WTC11 (cell line): ENCODE measurements around the gene FDPS. TPM values are rescaled to one million over a fixed set of nuclear protein-coding genes. Genes with fewer than 3 reads are reported as not detected.

Experiments
- ATAC-seq: fragments of 200-7000 bp; cut with Tn5 transposase; 2 replicates; pipeline ENCODE4 v1.10.0; 2021; ENCODE audit warnings: mild to moderate bottlenecking, moderate library complexity
- CTCF ChIA-PET: fragments of 300-600 bp; sonication (Branson Sonifier 250); formaldehyde crosslinking; loops from one replicate; lab custom pipeline; 2021; ENCODE audit warnings: antibody characterized with exemption; lab: Charles Lee
- POLR2A ChIA-PET: fragments of 350-600 bp; sonication (Branson Sonifier 250); formaldehyde crosslinking; loops from one replicate; lab custom pipeline; 2021; ENCODE audit warnings: antibody characterized with exemption; lab: Charles Lee
- DNase-seq: peaks from one replicate; pipeline ENCODE4 v3.0.0; 2021; ENCODE audit warnings: low spot score
- H3K27ac Mint-ChIP-seq: 2 replicates; pipeline ENCODE4 v1.8.0; 2021; ENCODE audit warnings: mixed read lengths
- H3K27me3 Mint-ChIP-seq: 2 replicates; pipeline ENCODE4 v1.8.0; 2021; ENCODE audit warnings: low read depth, mild to moderate bottlenecking, moderate library complexity, mixed read lengths
- H3K36me3 Mint-ChIP-seq: 2 replicates; pipeline ENCODE4 v1.8.0; 2021; ENCODE audit warnings: mixed read lengths
- H3K4me1 Mint-ChIP-seq: 2 replicates; pipeline ENCODE4 v1.8.0; 2022; ENCODE audit warnings: mixed read lengths
- H3K4me3 Mint-ChIP-seq: 2 replicates; pipeline ENCODE4 v1.8.0; 2021; ENCODE audit warnings: mild to moderate bottlenecking, moderate library complexity, mixed read lengths
- H3K9me3 Mint-ChIP-seq: 2 replicates; pipeline ENCODE4 v1.8.0; 2021; ENCODE audit warnings: mixed read lengths
- ATF1 ChIP-seq: sonication (generic); formaldehyde crosslinking; IDR thresholded peaks from 2 replicates; pipeline ENCODE4 v1.8.1; 2023; ENCODE audit warnings: mild to moderate bottlenecking, moderate library complexity, missing genetic modification reagents
- CREB1 ChIP-seq: sonication (generic); formaldehyde crosslinking; IDR thresholded peaks from 2 replicates; pipeline ENCODE4 v1.8.0; 2023; ENCODE audit warnings: mild to moderate bottlenecking, missing genetic modification reagents
- ELF4 ChIP-seq: sonication (generic); formaldehyde crosslinking; IDR thresholded peaks from 2 replicates; pipeline ENCODE4 v1.8.1; 2022; ENCODE audit warnings: low read depth, mild to moderate bottlenecking, moderate library complexity, missing genetic modification reagents
- ETV6 ChIP-seq: sonication (generic); formaldehyde crosslinking; IDR thresholded peaks from 2 replicates; pipeline ENCODE4 v1.8.1; 2022; ENCODE audit warnings: mild to moderate bottlenecking, missing genetic modification reagents
- FOXK1 ChIP-seq: sonication (generic); formaldehyde crosslinking; IDR thresholded peaks from 2 replicates; pipeline ENCODE4 v1.8.0; 2022; ENCODE audit warnings: mild to moderate bottlenecking, moderate library complexity, missing genetic modification reagents
- GRHL2 ChIP-seq: fragments of 250-450 bp; sonication (Bioruptor Pico); IDR thresholded peaks from 2 replicates; pipeline ENCODE4 v1.8.0; 2022; ENCODE audit warnings: mild to moderate bottlenecking, moderate library complexity; ENCODE audit not compliant: insufficient replicate concordance, severe bottlenecking
- GTF2I ChIP-seq: fragments of 250-450 bp; sonication (Bioruptor Pico); conservative IDR thresholded peaks from 2 replicates; pipeline ENCODE4 v1.4.0; 2021; ENCODE audit warnings: mild to moderate bottlenecking
- JUN ChIP-seq: sonication (generic); formaldehyde crosslinking; IDR thresholded peaks from 2 replicates; pipeline ENCODE4 v1.8.0; 2023; ENCODE audit warnings: mild to moderate bottlenecking, missing genetic modification reagents
- MXD4 ChIP-seq: fragments of 250-450 bp; sonication (Bioruptor Pico); IDR thresholded peaks from 2 replicates; pipeline ENCODE4 v1.8.0; 2021; ENCODE audit warnings: mild to moderate bottlenecking, moderate library complexity, borderline replicate concordance
- NFATC4 ChIP-seq: fragments of 250-450 bp; sonication (Bioruptor Pico); IDR thresholded peaks from 2 replicates; pipeline ENCODE4 v1.9.0; 2021; ENCODE audit warnings: mild to moderate bottlenecking
- NR2C2 ChIP-seq: sonication (generic); formaldehyde crosslinking; IDR thresholded peaks from 2 replicates; pipeline ENCODE4 v1.8.0; 2022; ENCODE audit warnings: mild to moderate bottlenecking, missing genetic modification reagents
- OVOL2 ChIP-seq: fragments of 250-450 bp; sonication (Bioruptor Pico); IDR thresholded peaks from 2 replicates; pipeline ENCODE4 v1.9.0; 2021; ENCODE audit warnings: mild to moderate bottlenecking, borderline replicate concordance
- TEAD1 ChIP-seq: sonication (generic); formaldehyde crosslinking; IDR thresholded peaks from 2 replicates; pipeline ENCODE4 v1.8.0; 2022; ENCODE audit warnings: mild to moderate bottlenecking, missing genetic modification reagents
- ZNF121 ChIP-seq: sonication (generic); formaldehyde crosslinking; IDR thresholded peaks from 2 replicates; pipeline ENCODE4 v1.8.0; 2023; ENCODE audit warnings: missing genetic modification reagents
- ZNF263 ChIP-seq: sonication (generic); formaldehyde crosslinking; IDR thresholded peaks from 2 replicates; pipeline ENCODE4 v1.8.1; 2022; ENCODE audit warnings: low read depth, mild to moderate bottlenecking, moderate library complexity, missing genetic modification reagents
- ZNF423 ChIP-seq: fragments of 250-450 bp; sonication (Bioruptor Pico); IDR thresholded peaks from 2 replicates; pipeline ENCODE4 v2.1.2; 2022; ENCODE audit warnings: mild to moderate bottlenecking, moderate library complexity
- total RNA-seq: library from RNA; stranded (reverse); gene quantifications from 3 replicates; pipeline ENCODE4 v1.2.3, GENCODE V29; 2021
- TF ChIP-seq, protein P1 (sequence below): sonication (generic); formaldehyde crosslinking; IDR thresholded peaks from 2 replicates; pipeline ENCODE4 v1.8.1; 2023; ENCODE audit warnings: mild to moderate bottlenecking, missing genetic modification reagents, moderate library complexity
- TF ChIP-seq, protein P2 (sequence below): sonication (generic); formaldehyde crosslinking; IDR thresholded peaks from 2 replicates; pipeline ENCODE4 v1.8.0; 2023; ENCODE audit warnings: missing genetic modification reagents, mild to moderate bottlenecking, borderline replicate concordance
- TF ChIP-seq, protein P3 (sequence below): sonication (generic); formaldehyde crosslinking; IDR thresholded peaks from 2 replicates; pipeline ENCODE4 v1.8.0; 2022; ENCODE audit warnings: mild to moderate bottlenecking, missing genetic modification reagents
- TF ChIP-seq, protein P4 (sequence below): sonication (generic); formaldehyde crosslinking; IDR thresholded peaks from 2 replicates; pipeline ENCODE4 v1.8.1; 2022; ENCODE audit warnings: low read depth, missing genetic modification reagents, borderline replicate concordance
- TF ChIP-seq, protein P5 (sequence below): fragments of 200-600 bp; IDR thresholded peaks from 2 replicates; pipeline ENCODE4 v1.8.0; 2022; ENCODE audit warnings: antibody characterized with exemption
- TF ChIP-seq, protein P6 (sequence below): sonication (generic); formaldehyde crosslinking; IDR thresholded peaks from 2 replicates; pipeline ENCODE4 v1.8.0; 2022; ENCODE audit warnings: mild to moderate bottlenecking, missing genetic modification reagents
- TF ChIP-seq, protein P7 (sequence below): fragments of 250-450 bp; sonication (Bioruptor Pico); conservative IDR thresholded peaks from 2 replicates; pipeline ENCODE4 v1.9.0; 2021; ENCODE audit warnings: mild to moderate bottlenecking

The FDPS gene
- total RNA-seq, 1 experiment from 2014 or later = 354 TPM

DNA sequence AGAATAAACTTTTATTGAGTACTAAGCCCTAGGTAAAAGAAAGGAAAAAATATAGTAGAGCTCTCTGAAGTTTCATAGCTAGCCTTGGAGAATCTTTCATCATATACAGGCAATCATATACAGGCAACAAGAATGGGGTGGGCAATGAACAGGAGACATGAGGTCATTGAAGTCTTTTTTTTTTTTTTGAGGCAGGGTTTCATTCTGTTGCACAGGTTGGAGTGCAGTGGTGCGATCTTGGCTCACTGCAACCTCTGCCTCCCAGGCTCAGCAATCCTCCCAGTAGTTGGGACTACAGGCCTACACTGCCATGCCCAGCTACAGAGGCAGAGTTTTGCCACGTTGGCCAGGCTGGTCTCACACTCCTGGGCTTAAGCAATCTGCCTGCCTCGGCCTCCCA lies 34.2 kb downstream of the FDPS start:
- ATAC-seq (no peak), DNase-seq (no peak)
- Mint-ChIP-seq H3K27me3 (no peaks in the 10 kb centered on the region), H3K4me3 (no peak overlapping the region), H3K27ac (no peak overlapping the region), H3K9me3 (no peaks in the 10 kb centered on the region), H3K4me1 (no peaks in the 10 kb centered on the region), H3K36me3 (peaks cover 63% of the 10 kb centered on the region)
- TF ChIP-seq, protein P1, sequence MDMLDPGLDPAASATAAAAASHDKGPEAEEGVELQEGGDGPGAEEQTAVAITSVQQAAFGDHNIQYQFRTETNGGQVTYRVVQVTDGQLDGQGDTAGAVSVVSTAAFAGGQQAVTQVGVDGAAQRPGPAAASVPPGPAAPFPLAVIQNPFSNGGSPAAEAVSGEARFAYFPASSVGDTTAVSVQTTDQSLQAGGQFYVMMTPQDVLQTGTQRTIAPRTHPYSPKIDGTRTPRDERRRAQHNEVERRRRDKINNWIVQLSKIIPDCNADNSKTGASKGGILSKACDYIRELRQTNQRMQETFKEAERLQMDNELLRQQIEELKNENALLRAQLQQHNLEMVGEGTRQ = no peak
- no peak for TF ChIP-seq NFATC4 (CRISPR knock-in tag)
- TF ChIP-seq, protein P2, sequence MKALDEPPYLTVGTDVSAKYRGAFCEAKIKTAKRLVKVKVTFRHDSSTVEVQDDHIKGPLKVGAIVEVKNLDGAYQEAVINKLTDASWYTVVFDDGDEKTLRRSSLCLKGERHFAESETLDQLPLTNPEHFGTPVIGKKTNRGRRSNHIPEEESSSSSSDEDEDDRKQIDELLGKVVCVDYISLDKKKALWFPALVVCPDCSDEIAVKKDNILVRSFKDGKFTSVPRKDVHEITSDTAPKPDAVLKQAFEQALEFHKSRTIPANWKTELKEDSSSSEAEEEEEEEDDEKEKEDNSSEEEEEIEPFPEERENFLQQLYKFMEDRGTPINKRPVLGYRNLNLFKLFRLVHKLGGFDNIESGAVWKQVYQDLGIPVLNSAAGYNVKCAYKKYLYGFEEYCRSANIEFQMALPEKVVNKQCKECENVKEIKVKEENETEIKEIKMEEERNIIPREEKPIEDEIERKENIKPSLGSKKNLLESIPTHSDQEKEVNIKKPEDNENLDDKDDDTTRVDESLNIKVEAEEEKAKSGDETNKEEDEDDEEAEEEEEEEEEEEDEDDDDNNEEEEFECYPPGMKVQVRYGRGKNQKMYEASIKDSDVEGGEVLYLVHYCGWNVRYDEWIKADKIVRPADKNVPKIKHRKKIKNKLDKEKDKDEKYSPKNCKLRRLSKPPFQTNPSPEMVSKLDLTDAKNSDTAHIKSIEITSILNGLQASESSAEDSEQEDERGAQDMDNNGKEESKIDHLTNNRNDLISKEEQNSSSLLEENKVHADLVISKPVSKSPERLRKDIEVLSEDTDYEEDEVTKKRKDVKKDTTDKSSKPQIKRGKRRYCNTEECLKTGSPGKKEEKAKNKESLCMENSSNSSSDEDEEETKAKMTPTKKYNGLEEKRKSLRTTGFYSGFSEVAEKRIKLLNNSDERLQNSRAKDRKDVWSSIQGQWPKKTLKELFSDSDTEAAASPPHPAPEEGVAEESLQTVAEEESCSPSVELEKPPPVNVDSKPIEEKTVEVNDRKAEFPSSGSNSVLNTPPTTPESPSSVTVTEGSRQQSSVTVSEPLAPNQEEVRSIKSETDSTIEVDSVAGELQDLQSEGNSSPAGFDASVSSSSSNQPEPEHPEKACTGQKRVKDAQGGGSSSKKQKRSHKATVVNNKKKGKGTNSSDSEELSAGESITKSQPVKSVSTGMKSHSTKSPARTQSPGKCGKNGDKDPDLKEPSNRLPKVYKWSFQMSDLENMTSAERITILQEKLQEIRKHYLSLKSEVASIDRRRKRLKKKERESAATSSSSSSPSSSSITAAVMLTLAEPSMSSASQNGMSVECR (CRISPR knock-in tag) = no peak
- TF ChIP-seq MXD4 = no peak
- no peak for TF ChIP-seq ELF4 (CRISPR knock-in tag)
- no peak for TF ChIP-seq TEAD1 (CRISPR knock-in tag)
- TF ChIP-seq, protein P3, sequence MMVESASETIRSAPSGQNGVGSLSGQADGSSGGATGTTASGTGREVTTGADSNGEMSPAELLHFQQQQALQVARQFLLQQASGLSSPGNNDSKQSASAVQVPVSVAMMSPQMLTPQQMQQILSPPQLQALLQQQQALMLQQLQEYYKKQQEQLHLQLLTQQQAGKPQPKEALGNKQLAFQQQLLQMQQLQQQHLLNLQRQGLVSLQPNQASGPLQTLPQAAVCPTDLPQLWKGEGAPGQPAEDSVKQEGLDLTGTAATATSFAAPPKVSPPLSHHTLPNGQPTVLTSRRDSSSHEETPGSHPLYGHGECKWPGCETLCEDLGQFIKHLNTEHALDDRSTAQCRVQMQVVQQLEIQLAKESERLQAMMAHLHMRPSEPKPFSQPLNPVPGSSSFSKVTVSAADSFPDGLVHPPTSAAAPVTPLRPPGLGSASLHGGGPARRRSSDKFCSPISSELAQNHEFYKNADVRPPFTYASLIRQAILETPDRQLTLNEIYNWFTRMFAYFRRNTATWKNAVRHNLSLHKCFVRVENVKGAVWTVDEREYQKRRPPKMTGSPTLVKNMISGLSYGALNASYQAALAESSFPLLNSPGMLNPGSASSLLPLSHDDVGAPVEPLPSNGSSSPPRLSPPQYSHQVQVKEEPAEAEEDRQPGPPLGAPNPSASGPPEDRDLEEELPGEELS (CRISPR knock-in tag) = no peak
- no peak for TF ChIP-seq ZNF121 (CRISPR knock-in tag)
- no peak for TF ChIP-seq JUN (CRISPR knock-in tag)
- no peak for TF ChIP-seq ETV6
- TF ChIP-seq, protein P4, sequence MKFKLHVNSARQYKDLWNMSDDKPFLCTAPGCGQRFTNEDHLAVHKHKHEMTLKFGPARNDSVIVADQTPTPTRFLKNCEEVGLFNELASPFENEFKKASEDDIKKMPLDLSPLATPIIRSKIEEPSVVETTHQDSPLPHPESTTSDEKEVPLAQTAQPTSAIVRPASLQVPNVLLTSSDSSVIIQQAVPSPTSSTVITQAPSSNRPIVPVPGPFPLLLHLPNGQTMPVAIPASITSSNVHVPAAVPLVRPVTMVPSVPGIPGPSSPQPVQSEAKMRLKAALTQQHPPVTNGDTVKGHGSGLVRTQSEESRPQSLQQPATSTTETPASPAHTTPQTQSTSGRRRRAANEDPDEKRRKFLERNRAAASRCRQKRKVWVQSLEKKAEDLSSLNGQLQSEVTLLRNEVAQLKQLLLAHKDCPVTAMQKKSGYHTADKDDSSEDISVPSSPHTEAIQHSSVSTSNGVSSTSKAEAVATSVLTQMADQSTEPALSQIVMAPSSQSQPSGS (CRISPR knock-in tag) = no peak
- no peak for TF ChIP-seq GRHL2 (CRISPR knock-in tag)
- CTCF ChIA-PET = interaction anchor here (0.6 to 0.7 kb wide), 2 partner anchors 10 to 107 kb away, joined by 3 to 4 read pairs; no protein-coding TSS in a partner anchor
- POLR2A ChIA-PET = no interaction called here

DNA sequence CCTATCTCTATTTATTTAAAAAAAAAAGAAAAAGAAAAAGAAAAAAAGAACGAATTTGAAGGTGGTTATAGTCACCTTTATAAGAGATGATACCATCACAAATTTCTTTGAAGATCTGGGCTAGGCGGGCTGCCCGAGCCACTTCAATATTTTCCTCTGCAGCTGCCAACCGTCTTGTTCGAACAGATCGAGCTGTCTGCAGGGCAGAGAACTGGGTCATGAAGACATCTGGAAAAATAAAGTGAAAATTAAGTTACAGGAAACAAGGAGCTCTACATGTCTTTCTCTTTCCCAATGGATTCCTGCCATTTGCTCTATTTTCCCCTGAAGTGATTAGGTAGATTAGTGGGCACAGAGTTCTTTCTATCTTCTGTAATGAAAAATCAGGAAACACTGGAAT lies 44.0 kb downstream of the FDPS start:
- ChIA-PET CTCF (no interaction called here), POLR2A (interaction anchor here (0.7 kb wide), 1 partner anchor 146 kb away, joined by 8 read pairs; no protein-coding TSS in a partner anchor)
- no peak for ATAC-seq
- no peak for DNase-seq
- Mint-ChIP-seq H3K27ac (no peak overlapping the region), H3K4me1 (no peaks in the 10 kb centered on the region), H3K36me3 (peaks cover 60% of the 10 kb centered on the region), H3K27me3 (no peaks in the 10 kb centered on the region), H3K4me3 (no peak overlapping the region), H3K9me3 (no peaks in the 10 kb centered on the region)
- TF ChIP-seq OVOL2 (CRISPR knock-in tag) = no peak
- TF ChIP-seq ATF1 = no peak
- TF ChIP-seq, protein P5, sequence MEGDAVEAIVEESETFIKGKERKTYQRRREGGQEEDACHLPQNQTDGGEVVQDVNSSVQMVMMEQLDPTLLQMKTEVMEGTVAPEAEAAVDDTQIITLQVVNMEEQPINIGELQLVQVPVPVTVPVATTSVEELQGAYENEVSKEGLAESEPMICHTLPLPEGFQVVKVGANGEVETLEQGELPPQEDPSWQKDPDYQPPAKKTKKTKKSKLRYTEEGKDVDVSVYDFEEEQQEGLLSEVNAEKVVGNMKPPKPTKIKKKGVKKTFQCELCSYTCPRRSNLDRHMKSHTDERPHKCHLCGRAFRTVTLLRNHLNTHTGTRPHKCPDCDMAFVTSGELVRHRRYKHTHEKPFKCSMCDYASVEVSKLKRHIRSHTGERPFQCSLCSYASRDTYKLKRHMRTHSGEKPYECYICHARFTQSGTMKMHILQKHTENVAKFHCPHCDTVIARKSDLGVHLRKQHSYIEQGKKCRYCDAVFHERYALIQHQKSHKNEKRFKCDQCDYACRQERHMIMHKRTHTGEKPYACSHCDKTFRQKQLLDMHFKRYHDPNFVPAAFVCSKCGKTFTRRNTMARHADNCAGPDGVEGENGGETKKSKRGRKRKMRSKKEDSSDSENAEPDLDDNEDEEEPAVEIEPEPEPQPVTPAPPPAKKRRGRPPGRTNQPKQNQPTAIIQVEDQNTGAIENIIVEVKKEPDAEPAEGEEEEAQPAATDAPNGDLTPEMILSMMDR = no peak
- TF ChIP-seq GTF2I = no peak
- TF ChIP-seq, protein P6, sequence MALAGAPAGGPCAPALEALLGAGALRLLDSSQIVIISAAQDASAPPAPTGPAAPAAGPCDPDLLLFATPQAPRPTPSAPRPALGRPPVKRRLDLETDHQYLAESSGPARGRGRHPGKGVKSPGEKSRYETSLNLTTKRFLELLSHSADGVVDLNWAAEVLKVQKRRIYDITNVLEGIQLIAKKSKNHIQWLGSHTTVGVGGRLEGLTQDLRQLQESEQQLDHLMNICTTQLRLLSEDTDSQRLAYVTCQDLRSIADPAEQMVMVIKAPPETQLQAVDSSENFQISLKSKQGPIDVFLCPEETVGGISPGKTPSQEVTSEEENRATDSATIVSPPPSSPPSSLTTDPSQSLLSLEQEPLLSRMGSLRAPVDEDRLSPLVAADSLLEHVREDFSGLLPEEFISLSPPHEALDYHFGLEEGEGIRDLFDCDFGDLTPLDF (CRISPR knock-in tag) = no peak
- no peak for TF ChIP-seq FOXK1
- no peak for TF ChIP-seq ZNF423 (CRISPR knock-in tag)
- TF ChIP-seq JUN (CRISPR knock-in tag) = no peak
- TF ChIP-seq ZNF263 (CRISPR knock-in tag) = no peak
- TF ChIP-seq NR2C2 (CRISPR knock-in tag) = no peak
- TF ChIP-seq CREB1 (CRISPR knock-in tag) = no peak
- TF ChIP-seq MXD4 = no peak
- TF ChIP-seq, protein P7, sequence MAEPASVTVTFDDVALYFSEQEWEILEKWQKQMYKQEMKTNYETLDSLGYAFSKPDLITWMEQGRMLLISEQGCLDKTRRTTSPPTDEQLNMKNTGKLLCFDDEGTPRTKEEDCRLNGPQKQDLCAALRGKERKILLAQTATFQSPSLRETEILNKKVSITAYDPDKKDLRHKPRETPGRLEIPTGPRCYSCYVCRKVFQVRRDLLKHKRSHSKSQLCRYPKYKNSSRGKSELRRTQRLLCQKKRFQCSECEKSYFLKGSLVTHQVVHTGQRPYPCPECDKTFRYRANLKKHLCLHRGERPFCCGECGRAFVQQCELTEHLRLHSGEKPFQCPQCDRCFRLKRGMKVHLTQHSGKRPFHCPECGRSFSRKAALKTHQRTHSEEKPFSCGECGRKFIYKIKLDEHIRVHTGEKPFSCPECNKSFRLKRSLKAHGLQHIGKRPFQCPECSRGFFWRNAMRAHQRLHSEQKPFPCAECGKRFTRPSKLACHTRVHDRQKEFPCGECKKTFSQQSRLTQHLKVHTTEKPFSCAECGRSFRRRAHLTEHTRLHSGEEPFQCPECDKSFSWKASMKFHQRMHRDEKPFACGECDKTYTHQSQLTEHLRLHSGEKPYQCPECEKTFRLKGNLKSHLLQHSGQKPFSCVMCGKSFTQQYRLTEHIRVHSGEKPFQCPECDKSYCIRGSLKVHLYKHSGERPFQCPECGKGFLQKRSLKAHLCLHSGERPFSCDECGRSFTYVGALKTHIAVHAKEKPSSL (CRISPR knock-in tag) = no peak
